GM10266 (cell line): ENCODE results near the gene USP28.
A peak's percentile ranks its signal among the peaks of the same experiment; 100 is the strongest.

Experiments used
- DNase-seq: peaks from one replicate; pipeline ENCODE4 v3.0.0; 2012; ENCODE audit errors: extremely low spot score
- CTCF ChIP-seq: IDR thresholded peaks from 2 replicates; pipeline ENCODE4 v1.5.1; 2012; ENCODE audit warnings: mild to moderate bottlenecking, low read depth; ENCODE audit not compliant: control insufficient read depth, insufficient read depth; ENCODE audit errors: missing control alignments

The USP28 gene

DNA sequence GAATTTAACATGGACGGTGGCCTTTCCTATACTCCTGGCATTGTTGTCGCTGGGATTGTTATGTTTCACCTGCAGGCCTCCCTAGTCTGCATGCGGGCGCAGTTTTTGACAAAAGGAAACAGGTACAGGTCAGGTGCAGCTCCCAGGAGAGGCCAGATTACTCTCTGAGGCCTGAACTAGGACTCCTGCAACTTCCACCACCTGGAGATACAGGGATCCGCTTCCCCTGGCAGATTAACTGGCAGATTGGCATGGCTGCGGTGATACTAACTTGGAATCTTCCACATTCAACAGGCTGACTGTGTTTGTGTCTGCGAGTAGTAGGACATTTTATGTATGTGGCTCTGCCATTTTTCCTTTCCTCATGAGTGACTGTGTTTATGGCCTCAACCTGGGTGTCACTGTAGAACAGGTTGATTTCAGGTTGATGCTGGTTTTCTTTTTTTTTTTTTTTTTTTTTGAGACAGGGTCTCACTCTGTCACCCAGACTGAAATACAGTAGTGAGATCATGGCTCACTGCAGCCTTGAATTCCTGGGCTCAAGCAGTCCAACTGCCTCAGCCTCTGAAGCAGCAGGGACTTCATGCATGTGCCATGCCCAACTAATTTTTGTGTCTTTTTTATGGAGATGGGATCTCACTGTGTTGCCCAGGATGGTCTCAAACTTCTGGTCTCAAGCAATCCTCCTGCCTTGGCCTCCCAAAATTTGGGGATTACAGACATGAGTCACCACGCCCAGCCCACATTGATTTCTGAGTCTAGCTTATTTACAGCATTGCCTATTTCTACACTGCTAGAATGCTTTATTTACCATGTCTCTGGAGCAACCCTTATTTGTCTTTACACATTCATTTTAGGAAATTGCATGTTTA lies 1.7 kb upstream of the USP28 start:
- TF ChIP-seq CTCF: no peak

DNA sequence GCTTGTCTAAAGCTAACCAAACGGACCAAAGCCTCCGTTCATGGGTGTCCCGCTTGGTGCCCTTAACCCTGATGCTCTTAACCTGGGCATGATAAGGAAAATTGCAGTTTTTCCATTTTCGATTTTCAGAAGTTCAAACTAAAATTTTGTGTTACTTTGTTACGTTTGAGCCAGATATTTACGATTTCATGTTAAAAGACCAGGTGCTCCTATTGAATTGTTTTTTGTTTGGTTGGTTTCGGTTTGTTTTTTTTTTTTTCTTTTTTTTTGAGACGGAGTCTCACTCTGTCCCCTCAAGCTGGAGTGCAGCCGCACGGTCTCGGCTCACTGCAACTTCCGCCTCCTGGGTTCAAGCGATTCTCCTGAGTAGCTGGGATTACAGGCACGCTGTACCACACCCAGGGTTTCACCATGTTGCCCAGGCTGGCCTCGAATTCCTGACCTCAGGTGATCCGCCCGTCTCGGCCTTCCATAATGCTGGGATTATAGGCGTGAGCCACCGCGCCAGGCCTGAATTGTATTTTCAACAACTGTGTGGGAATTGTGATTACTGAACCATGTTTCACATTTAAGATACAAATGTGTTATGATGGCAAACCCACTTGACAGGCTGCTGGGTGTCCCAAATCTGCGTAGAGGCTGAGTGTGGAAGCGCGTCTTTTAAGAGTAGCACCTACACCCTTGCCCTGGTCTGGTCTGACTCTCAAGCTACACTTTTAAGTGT lies 864 bp upstream of the USP28 start:
- DNase-seq: no peak
- TF ChIP-seq CTCF: no peak

More for the DNA sequence above, 1.7 kb upstream of the USP28 start:
- DNase-seq: no peak

- TF ChIP-seq CTCF: no peak
- peak; percentile 69 for DNase-seq
Measured at GRCh38 chr11:113874581-113875233, 665 bp downstream of the USP28 start.

GRCh38 chr11:113874096-113874495 lies 1.3 kb downstream of the USP28 start:
- no peak for TF ChIP-seq CTCF
- DNase-seq: no peak

DNA sequence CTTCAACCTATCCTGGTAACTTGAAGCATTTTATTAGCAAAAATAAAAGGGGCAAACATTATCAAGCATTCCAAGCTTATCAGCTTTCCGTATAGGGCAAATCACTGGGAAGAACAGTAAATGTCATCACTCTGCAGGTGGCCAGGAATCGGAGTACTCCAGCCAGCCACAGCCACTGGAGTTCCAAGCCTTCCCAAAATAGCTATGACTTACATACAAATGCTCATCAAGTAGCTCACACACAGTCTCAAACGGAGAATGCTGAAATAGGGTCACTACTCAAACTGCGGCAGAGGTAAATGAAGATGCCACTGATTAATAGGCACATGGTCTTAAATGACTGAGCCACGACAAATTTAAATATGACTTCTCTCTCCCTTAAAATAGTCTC lies 2.1 kb downstream of the USP28 start:
- TF ChIP-seq CTCF: no peak
- DNase-seq: no peak

DNA sequence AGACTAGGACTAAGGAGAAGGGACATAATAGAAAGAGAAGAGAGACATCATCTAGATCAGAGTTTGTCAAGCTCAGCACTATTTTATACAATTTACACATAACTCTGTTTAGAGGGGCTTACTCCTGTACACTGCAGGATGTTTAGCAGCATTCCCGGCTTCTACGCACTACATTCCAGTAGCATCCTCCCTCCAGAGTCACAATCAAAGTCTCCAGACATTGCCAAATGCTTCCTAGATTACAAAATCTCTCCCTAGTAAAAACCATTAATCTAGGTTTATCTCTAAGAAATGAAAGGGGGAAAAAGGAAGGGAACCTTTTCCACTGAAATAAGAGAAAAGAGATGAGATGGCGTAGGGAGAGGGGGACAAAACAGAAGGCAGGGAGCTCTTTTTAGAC lies 4.0 kb downstream of the USP28 start:
- DNase-seq: no peak
- TF ChIP-seq CTCF: no peak
